ENCODE results near the gene ZFAND6. TPM values are rescaled to one million over a fixed set of nuclear protein-coding genes. Genes with fewer than 3 reads are reported as not detected.
A peak's percentile ranks its signal among the peaks of the same experiment; 100 is the strongest.

ZFAND6 gene
- total RNA-seq, 4 donors from 2014 or later: 75.9 to 154 (median 81.0) TPM

- peaks cover 0 to 21% (median 0%) of the 10 kb centered on the region in 3 donors for H3K36me3 ChIP-seq
- TF ChIP-seq, protein P1, sequence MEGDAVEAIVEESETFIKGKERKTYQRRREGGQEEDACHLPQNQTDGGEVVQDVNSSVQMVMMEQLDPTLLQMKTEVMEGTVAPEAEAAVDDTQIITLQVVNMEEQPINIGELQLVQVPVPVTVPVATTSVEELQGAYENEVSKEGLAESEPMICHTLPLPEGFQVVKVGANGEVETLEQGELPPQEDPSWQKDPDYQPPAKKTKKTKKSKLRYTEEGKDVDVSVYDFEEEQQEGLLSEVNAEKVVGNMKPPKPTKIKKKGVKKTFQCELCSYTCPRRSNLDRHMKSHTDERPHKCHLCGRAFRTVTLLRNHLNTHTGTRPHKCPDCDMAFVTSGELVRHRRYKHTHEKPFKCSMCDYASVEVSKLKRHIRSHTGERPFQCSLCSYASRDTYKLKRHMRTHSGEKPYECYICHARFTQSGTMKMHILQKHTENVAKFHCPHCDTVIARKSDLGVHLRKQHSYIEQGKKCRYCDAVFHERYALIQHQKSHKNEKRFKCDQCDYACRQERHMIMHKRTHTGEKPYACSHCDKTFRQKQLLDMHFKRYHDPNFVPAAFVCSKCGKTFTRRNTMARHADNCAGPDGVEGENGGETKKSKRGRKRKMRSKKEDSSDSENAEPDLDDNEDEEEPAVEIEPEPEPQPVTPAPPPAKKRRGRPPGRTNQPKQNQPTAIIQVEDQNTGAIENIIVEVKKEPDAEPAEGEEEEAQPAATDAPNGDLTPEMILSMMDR (IDR thresholded peaks at IDR 0.05): no peak
- TF ChIP-seq POLR2A (IDR thresholded peaks at IDR 0.05): no peak
- H3K27me3 ChIP-seq: no peaks in the 10 kb centered on the region
- no peak overlapping the region for H3K27ac ChIP-seq
- H3K9me3 ChIP-seq: no peaks in the 10 kb centered on the region
- no peak overlapping the region for H3K4me3 ChIP-seq
- H3K4me1 ChIP-seq: no peaks in the 10 kb centered on the region
- no peak for DNase-seq
Observed at GRCh38 chr15:80138961-80139360, 79.5 kb downstream of the ZFAND6 start.

DNA sequence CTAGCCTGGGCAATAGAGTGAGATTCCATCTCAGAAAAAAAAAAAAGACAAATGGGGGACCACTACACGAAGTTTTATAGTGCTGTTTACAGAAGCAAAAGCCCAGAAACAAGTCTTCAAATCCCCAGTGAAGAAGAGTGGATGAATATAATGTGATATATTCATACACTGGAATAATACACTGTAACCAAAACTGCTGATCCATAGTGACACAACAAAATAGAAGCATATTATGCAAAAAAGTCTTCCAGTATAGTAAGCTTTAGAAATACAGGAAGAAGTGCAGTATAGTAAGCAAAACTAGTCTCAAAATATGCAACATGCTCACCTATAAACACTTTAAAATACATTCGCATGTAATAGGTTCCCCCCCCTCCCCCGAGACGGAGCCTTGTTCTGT lies 81.4 kb downstream of the ZFAND6 start:
- DNase-seq: no peak
- H3K27ac ChIP-seq: no peak overlapping the region
- peaks cover 0 to 3% (median 0%) of the 10 kb centered on the region in 3 donors for H3K36me3 ChIP-seq
- H3K4me3 ChIP-seq: no peak overlapping the region
- no peaks in the 10 kb centered on the region for H3K4me1 ChIP-seq
- TF ChIP-seq POLR2A (IDR thresholded peaks at IDR 0.05): no peak
- TF ChIP-seq, protein P1 (IDR thresholded peaks at IDR 0.05): no peak
- no peaks in the 10 kb centered on the region for H3K9me3 ChIP-seq
- H3K27me3 ChIP-seq: no peaks in the 10 kb centered on the region

- DNase-seq: no peak
- TF ChIP-seq, protein P1 (IDR thresholded peaks at IDR 0.05): no peak
- TF ChIP-seq POLR2A (IDR thresholded peaks at IDR 0.05): no peak
- no peaks in the 10 kb centered on the region for H3K27me3 ChIP-seq
- peak overlapping the region in 1 of 4 donors; percentile 58 for H3K27ac ChIP-seq
- no peaks in the 10 kb centered on the region for H3K36me3 ChIP-seq
- H3K4me1 ChIP-seq: no peaks in the 10 kb centered on the region
- H3K9me3 ChIP-seq: no peaks in the 10 kb centered on the region
- no peak overlapping the region for H3K4me3 ChIP-seq
Observed at GRCh38 chr15:80141916-80142598, 82.6 kb downstream of the ZFAND6 start.

GRCh38 chr15:80142646-80143045 lies 83.2 kb downstream of the ZFAND6 start:
- Histone ChIP-seq H3K36me3 (no peaks in the 10 kb centered on the region), H3K4me3 (no peak overlapping the region), H3K4me1 (no peaks in the 10 kb centered on the region), H3K27ac (peak overlapping the region in 1 of 4 donors; percentile 58), H3K27me3 (no peaks in the 10 kb centered on the region), H3K9me3 (no peaks in the 10 kb centered on the region)
- no peak for DNase-seq
- TF ChIP-seq, protein P1 (IDR thresholded peaks at IDR 0.05): no peak
- TF ChIP-seq POLR2A (IDR thresholded peaks at IDR 0.05): no peak

DNA sequence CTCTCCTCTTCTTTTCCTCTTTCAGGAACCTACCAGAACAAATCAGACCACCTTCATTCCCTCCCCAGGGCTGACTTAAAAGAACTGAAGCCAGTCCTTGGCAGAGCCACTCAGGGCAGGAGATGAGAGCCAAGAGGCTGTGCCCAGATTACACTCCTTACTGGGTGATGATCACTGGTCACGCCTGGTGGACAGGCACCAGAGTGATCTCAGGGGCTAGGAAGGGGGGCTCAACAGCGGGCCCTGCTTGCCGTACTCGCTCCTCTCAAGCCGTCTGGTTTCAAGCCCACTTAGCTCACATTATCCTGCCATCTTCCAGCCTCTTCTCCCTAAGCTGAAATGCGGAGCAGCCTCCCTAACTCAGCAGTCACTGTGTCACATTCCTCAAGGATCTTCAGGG lies 91.7 kb downstream of the ZFAND6 start:
- no peak overlapping the region for H3K27ac ChIP-seq
- H3K9me3 ChIP-seq: no peaks in the 10 kb centered on the region
- H3K4me3 ChIP-seq: no peak overlapping the region
- TF ChIP-seq POLR2A (IDR thresholded peaks at IDR 0.05): no peak
- TF ChIP-seq, protein P1 (IDR thresholded peaks at IDR 0.05): no peak
- no peaks in the 10 kb centered on the region for H3K36me3 ChIP-seq
- DNase-seq: no peak
- peaks cover 0 to 14% (median 0%) of the 10 kb centered on the region in 4 donors for H3K4me1 ChIP-seq
- no peaks in the 10 kb centered on the region for H3K27me3 ChIP-seq

Measured in Peyer's patch (tissue), 4 donors.